Embryonic facial prominence (tissue), 1 donor: ENCODE results near the gene TRIM17.

ENCODE experiments used
- DNase-seq: peaks from one replicate; pipeline ENCODE4 v3.0.0-alpha.2; 2016; ENCODE audit errors: extremely low spot score

The TRIM17 gene

GRCh38 chr1:228401782-228402640 is 14.7 kb downstream of the TRIM17 start:
- DNase-seq: no peak

GRCh38 chr1:228400692-228401454 is 15.8 kb downstream of the TRIM17 start:
- no peak for DNase-seq

GRCh38 chr1:228400237-228400651 is 16.4 kb downstream of the TRIM17 start:
- no peak for DNase-seq

- DNase-seq: no peak
These were observed 17.0 kb downstream of the TRIM17 start for GRCh38 chr1:228399531-228400236.

GRCh38 chr1:228398741-228399461 is 17.8 kb downstream of the TRIM17 start:
- no peak for DNase-seq

- DNase-seq: no peak
These were observed 18.7 kb downstream of the TRIM17 start for GRCh38 chr1:228397966-228398365.

- no peak for DNase-seq
These were observed 19.6 kb downstream of the TRIM17 start for GRCh38 chr1:228396770-228397662.

GRCh38 chr1:228394571-228395394 is 21.9 kb downstream of the TRIM17 start:
- DNase-seq: no peak

GRCh38 chr1:228393811-228394570 is 22.7 kb downstream of the TRIM17 start:
- DNase-seq: no peak

- no peak for DNase-seq
These were observed 23.4 kb downstream of the TRIM17 start for GRCh38 chr1:228393268-228393701.

GRCh38 chr1:228392111-228392936 is 24.3 kb downstream of the TRIM17 start:
- no peak for DNase-seq

GRCh38 chr1:228391411-228392020 is 25.1 kb downstream of the TRIM17 start:
- DNase-seq: no peak

- DNase-seq: no peak
These were observed 26.0 kb downstream of the TRIM17 start for GRCh38 chr1:228390649-228391048.

GRCh38 chr1:228387321-228387720 is 29.3 kb downstream of the TRIM17 start:
- no peak for DNase-seq

GRCh38 chr1:228385232-228385631 is 31.4 kb downstream of the TRIM17 start:
- no peak for DNase-seq

- DNase-seq: no peak
These were observed 32.9 kb downstream of the TRIM17 start for GRCh38 chr1:228383773-228384172.

- DNase-seq: no peak
These were observed 35.3 kb downstream of the TRIM17 start for GRCh38 chr1:228381356-228381755.

- no peak for DNase-seq
These were observed 37.0 kb downstream of the TRIM17 start for GRCh38 chr1:228379666-228380065.
